Activated CD4-positive, alpha-beta T cell treated with anti-CD3 and anti-CD28 coated beads, Interleukin-2, amount 10 ng/mL, durations not matched to agents 24 days and 14 days (primary cell): Measurements from ENCODE around the gene ZNF331. TPM values are rescaled to one million over a fixed set of nuclear protein-coding genes. Genes with fewer than 3 reads are reported as not detected.
"Not testable (repeated sequence)": the region's sequence is repeated elsewhere in the genome, so short reads cannot be mapped to it uniquely, and the experiment has no call there.

Experiments
- DNase-seq: peaks from one replicate; pipeline ENCODE4 v3.0.0; 2022
- H3K27ac Mint-ChIP-seq: one replicate; pipeline ENCODE4 v1.8.0; 2022; ENCODE audit warnings: mild to moderate bottlenecking, mixed read lengths
- H3K27me3 Mint-ChIP-seq: one replicate; pipeline ENCODE4 v1.8.0; 2022; ENCODE audit warnings: mixed read lengths
- H3K36me3 Mint-ChIP-seq: one replicate; pipeline ENCODE4 v1.8.0; 2022; ENCODE audit warnings: low read depth, mild to moderate bottlenecking, mixed read lengths
- H3K4me1 Mint-ChIP-seq: one replicate; pipeline ENCODE4 v1.8.0; 2021; ENCODE audit warnings: mixed read lengths
- H3K4me3 Mint-ChIP-seq: one replicate; pipeline ENCODE4 v1.8.0; 2022; ENCODE audit warnings: mild to moderate bottlenecking, moderate library complexity, mixed read lengths
- H3K9me3 Mint-ChIP-seq: one replicate; pipeline ENCODE4 v1.8.0; 2021; ENCODE audit warnings: mixed read lengths
- intact Hi-C: fragments of 100-400 bp; cut with micrococcal nuclease; formaldehyde crosslinking; loops from one replicate; pipeline ENCODE4 v1.15.1; 2023
- total RNA-seq: library from RNA; stranded (reverse); gene quantifications from 2 replicates; pipeline ENCODE4 v1.2.3, GENCODE V29; 2022

ZNF331 gene
- 18.2 and 18.9 TPM in 2 replicates for total RNA-seq

- Mint-ChIP-seq H3K27me3 (peaks cover 2% of the 10 kb centered on the region), H3K27ac (peak within 1 kb of the TSS; percentile 99), H3K4me1 (peaks cover 13% of the 10 kb centered on the region), H3K9me3 (peaks cover 5% of the 10 kb centered on the region), H3K4me3 (peak within 1 kb of the TSS; percentile 97), H3K36me3 (peaks cover 44% of the 10 kb centered on the region)
- peak; percentile 96 for DNase-seq
- intact Hi-C loops: loop anchor here (1.0 to 5.0 kb wide), 3 partner anchors 16 to 330 kb away; partner anchors contain the start of gene MYADM
These were observed at the start of gene ZNF331 for GRCh38 chr19:53537521-53538377. Gene ZNF331 (plus strand): TSS chr19:53538145. CDS start chr19:53569377, 31,232 bp downstream.

DNA sequence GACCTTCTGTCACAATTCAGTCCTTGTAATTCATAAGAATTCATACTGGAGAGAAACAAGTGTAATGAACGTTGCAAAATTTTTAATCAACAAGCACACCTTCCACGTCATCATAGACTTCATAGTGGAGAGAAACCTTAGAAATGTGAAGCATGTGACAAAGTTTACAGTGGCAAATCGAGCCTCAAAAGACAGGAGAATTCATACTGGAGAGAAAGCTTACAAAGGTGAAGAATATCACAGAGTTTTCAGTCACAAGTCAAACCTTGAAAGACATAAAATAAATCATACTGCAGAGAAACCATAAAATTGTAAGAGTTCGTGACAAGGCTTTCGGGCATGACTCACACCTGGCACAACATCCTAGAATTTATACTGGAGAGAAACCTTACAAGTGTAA lies 45.8 kb upstream of the ZNF331 start:
- H3K27me3 Mint-ChIP-seq: no peaks in the 10 kb centered on the region
- H3K4me3 Mint-ChIP-seq: no peak overlapping the region
- no peak overlapping the region for H3K27ac Mint-ChIP-seq
- no peaks in the 10 kb centered on the region for H3K4me1 Mint-ChIP-seq
- no peak for DNase-seq
- H3K9me3 Mint-ChIP-seq: peaks cover 37% of the 10 kb centered on the region
- intact Hi-C loops: no loop called here
- peaks cover 64% of the 10 kb centered on the region for H3K36me3 Mint-ChIP-seq

DNA sequence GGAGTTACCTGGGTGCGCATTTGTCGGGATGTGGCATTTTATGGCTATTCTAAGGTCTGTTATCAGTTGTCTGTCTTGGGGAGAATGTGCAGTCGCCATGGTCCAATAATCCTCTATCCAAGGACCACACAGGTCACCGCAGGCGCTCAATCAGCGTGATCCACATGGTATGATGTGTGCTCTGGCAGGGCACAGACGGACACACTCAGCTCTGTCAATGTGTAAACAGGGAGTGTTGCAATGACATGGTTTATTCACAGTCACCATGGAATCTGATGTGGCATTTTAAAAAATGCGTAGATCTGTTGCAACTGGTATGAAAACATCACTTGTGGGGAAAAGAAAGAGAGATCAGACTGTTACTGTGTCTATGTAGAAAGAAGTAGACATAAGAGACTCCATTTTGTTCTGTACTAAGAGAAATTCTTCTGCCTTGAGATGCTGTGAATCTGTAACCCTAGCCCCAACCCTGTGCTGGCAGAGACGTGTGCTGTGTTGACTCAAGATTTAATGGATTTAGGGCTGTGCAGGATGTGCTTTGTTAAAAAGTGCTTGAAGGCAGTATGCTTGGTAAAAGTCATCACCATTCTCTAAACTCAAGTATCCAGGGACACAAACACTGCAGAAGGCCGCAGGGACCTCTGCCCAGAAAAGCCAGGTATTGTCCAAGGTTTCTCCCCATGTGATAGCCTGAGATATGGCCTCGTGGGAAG lies 40.5 kb upstream of the ZNF331 start:
- H3K4me1 Mint-ChIP-seq, intact Hi-C loops, H3K27me3 Mint-ChIP-seq, DNase-seq, H3K27ac Mint-ChIP-seq, H3K4me3 Mint-ChIP-seq: not testable (repeated sequence)
- H3K9me3 Mint-ChIP-seq: peaks cover 32% of the 10 kb centered on the region
- peaks cover 19% of the 10 kb centered on the region for H3K36me3 Mint-ChIP-seq

DNA sequence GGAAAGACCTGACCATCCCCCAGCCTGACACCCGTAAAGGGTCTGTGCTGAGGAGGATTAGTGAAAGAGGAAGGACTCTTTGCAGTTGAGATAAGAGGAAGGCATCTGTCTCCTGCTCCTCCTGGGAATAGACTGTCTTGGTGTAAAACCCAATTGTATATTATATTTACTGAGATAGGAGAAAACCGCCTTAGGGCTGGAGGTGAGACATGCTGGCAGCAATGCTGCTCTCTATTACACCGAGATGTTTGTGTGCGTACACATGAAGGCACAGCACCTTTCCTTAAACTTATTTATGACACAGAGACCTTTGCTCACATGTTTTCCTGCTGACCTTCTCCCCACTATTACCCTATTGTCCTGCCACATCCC lies 39.9 kb upstream of the ZNF331 start:
- Mint-ChIP-seq H3K36me3 (peaks cover 15% of the 10 kb centered on the region), H3K9me3 (peaks cover 30% of the 10 kb centered on the region)
- H3K27ac Mint-ChIP-seq, H3K4me3 Mint-ChIP-seq, H3K4me1 Mint-ChIP-seq, DNase-seq, intact Hi-C loops, H3K27me3 Mint-ChIP-seq: not testable (repeated sequence)

GRCh38 chr19:53503151-53503550 lies 34.8 kb upstream of the ZNF331 start:
- intact Hi-C loops, DNase-seq, H3K4me1 Mint-ChIP-seq, H3K4me3 Mint-ChIP-seq, H3K36me3 Mint-ChIP-seq, H3K27ac Mint-ChIP-seq, H3K27me3 Mint-ChIP-seq: not testable (repeated sequence)
- peaks cover 20% of the 10 kb centered on the region for H3K9me3 Mint-ChIP-seq

- peaks cover 16% of the 10 kb centered on the region for H3K9me3 Mint-ChIP-seq
- H3K27me3 Mint-ChIP-seq, H3K27ac Mint-ChIP-seq, H3K4me1 Mint-ChIP-seq, H3K36me3 Mint-ChIP-seq, intact Hi-C loops, H3K4me3 Mint-ChIP-seq, DNase-seq: not testable (repeated sequence)
These were observed 34.1 kb upstream of the ZNF331 start for GRCh38 chr19:53503671-53504364.

- H3K9me3 Mint-ChIP-seq: peaks cover 16% of the 10 kb centered on the region
- H3K4me3 Mint-ChIP-seq, H3K36me3 Mint-ChIP-seq, DNase-seq, H3K4me1 Mint-ChIP-seq, H3K27me3 Mint-ChIP-seq, H3K27ac Mint-ChIP-seq, intact Hi-C loops: not testable (repeated sequence)
These were observed 33.6 kb upstream of the ZNF331 start for GRCh38 chr19:53504365-53504703.

DNA sequence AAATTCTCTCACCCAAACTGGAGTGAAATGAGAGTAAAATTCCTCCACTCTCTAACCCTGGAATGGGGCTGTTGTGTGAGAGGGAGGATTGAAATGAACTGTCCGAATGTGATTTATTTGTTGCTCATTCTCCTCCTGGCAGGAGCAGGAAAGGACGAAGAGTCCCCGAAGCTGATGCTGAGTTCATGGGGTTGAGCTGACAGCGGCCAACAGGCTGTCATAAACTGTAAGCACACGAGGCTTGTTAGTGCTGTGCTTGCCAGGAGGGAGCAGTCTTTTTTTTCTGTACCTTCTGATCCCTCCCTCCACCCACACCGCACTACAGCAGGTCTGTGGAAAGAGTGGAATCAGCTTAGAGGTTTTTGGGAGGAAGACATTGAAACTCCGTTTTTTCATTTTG lies 33.1 kb upstream of the ZNF331 start:
- no peak for DNase-seq
- Mint-ChIP-seq H3K27me3 (no peaks in the 10 kb centered on the region), H3K27ac (no peak overlapping the region), H3K36me3 (no peaks in the 10 kb centered on the region), H3K9me3 (peaks cover 16% of the 10 kb centered on the region), H3K4me1 (no peaks in the 10 kb centered on the region), H3K4me3 (no peak overlapping the region)
- intact Hi-C loops: no loop called here

DNA sequence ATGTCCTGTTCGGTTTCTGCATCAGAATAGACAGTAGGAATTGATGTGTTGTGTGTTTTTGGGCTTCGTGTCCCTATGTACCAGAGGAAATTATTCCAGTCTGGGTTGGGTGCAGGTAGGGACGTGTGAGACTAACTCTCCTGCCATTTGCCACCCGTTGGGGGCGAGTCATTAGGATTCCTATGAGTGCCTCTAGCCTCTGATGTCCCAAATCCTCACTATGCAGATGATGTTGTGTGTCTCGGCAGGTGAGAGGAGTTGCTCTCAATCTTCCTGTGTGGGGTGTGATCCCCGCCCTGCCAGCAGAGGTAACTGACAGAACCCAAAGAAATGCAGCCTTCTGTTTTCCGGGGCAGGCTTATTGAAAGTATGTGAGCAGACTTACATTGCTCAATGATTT lies 31.2 kb upstream of the ZNF331 start:
- Mint-ChIP-seq H3K27me3 (no peaks in the 10 kb centered on the region), H3K4me3 (no peak overlapping the region), H3K9me3 (peaks cover 7% of the 10 kb centered on the region), H3K4me1 (no peaks in the 10 kb centered on the region), H3K36me3 (no peaks in the 10 kb centered on the region), H3K27ac (no peak overlapping the region)
- DNase-seq: no peak
- intact Hi-C loops: no loop called here

DNA sequence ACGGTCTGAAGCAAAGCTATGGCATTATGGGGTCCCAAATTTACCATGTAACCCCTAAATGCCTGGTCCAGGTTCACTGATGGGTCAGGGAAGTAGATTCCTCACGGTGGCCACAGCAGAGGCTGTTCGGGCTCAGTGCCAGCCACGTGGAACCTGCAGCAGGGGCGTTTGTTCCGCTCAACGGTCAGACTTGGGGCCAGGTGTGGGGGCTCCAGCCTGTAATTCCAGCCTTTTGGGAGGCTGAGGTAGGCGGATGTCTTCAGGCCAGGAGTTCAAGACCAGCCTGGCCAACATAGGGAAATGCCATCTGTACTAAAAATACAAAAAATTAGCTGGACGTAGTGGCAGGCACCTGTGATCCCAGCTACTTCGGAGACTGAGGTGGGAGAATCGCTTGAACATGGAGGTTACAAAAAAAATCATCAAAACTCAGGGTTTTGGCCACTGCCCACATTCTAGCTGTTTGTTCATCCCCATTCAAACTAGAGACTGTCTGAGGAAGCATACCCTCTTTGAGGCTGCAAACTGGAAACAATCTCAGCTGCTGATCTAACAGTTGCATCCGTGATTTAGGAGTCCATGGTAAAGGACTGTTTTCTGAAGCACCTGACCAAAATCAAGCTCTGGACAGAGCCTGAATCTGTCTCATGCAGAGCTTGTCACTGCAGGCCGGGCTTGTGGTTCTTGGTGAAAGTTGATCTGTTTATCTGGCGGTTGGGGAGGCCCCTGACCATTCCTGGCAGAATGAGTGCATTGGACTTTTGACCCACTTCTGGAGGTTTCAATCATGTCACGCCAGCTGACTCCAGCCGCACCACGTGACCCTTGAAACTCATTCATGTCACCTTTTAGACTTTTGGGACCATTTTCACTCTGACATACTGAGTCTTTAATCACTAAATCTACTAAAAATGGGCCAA lies 30.2 kb upstream of the ZNF331 start:
- Mint-ChIP-seq H3K27me3 (no peaks in the 10 kb centered on the region), H3K27ac (no peak overlapping the region), H3K4me1 (no peaks in the 10 kb centered on the region), H3K9me3 (peaks cover 3% of the 10 kb centered on the region), H3K4me3 (no peak overlapping the region), H3K36me3 (no peaks in the 10 kb centered on the region)
- DNase-seq: no peak
- intact Hi-C loops: no loop called here

DNA sequence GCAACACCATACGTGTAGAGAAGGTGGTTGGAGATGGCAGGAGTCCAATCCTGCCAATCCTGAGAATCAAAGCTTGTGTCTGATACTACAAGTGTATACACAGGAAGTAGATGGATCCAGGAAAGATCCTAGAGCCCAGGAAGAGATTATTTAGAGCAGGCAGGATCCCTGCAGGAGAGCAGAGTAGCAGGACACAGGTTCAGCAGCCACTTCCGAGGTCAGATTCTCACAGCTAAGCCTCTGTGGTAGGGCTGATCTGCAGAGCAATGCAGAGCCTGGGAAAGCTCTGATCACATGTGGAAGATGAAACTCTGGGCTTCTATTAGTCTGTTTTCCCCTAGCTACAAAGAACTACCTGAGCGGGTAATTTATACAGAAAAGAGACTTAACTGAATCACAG lies 28.5 kb upstream of the ZNF331 start:
- H3K4me1 Mint-ChIP-seq: no peaks in the 10 kb centered on the region
- H3K9me3 Mint-ChIP-seq: peaks cover 3% of the 10 kb centered on the region
- H3K4me3 Mint-ChIP-seq: no peak overlapping the region
- H3K27me3 Mint-ChIP-seq: no peaks in the 10 kb centered on the region
- DNase-seq: no peak
- intact Hi-C loops: no loop called here
- no peak overlapping the region for H3K27ac Mint-ChIP-seq
- H3K36me3 Mint-ChIP-seq: no peaks in the 10 kb centered on the region

DNA sequence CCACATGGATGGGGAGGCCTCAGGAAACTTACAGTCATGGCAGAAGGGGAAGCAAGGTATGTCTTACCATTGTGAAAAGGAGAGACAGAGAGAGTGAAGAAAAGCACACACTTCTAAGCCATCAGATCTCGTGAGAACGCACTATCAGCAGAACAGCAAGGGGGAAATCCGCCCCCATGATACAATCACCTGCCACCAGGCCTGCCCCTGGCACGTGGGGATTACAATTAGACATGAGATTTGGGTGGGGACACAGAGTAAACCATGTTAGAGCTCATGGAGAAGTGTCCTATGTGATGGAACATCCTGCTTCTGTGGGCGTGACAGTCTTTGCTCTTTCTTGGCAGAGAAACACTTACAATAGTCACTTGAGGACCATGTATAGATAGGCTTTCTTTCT lies 28.1 kb upstream of the ZNF331 start:
- Mint-ChIP-seq H3K4me1 (no peaks in the 10 kb centered on the region), H3K36me3 (no peaks in the 10 kb centered on the region), H3K9me3 (peaks cover 3% of the 10 kb centered on the region), H3K27ac (no peak overlapping the region), H3K27me3 (no peaks in the 10 kb centered on the region), H3K4me3 (no peak overlapping the region)
- DNase-seq: no peak
- intact Hi-C loops: loop anchor here (5.0 kb wide), 1 partner anchor 83 kb away; no protein-coding TSS in a partner anchor

DNA sequence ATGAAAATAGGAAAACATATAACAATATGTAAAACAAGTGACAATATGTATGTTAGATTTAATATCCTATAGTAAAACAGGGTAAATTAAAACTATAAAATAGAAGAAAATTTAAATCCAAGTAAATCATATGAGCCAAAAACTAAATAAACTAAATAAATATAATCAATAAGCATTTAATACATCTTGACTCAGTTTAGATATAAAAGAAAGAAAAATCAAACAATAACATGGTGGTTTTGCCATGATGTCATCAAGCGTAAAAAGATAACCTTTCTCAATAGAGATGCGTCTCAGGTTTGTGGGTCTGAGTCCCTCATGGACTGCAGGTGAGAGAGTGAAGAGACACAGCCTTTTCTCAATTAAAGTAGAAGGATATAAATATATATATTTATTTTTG lies 26.6 kb upstream of the ZNF331 start:
- no peak overlapping the region for H3K4me3 Mint-ChIP-seq
- no peaks in the 10 kb centered on the region for H3K27me3 Mint-ChIP-seq
- no peak for DNase-seq
- no peaks in the 10 kb centered on the region for H3K36me3 Mint-ChIP-seq
- H3K4me1 Mint-ChIP-seq: no peaks in the 10 kb centered on the region
- H3K9me3 Mint-ChIP-seq: peaks cover 4% of the 10 kb centered on the region
- intact Hi-C loops: loop anchor here (5.0 kb wide), 1 partner anchor 84 kb away; no protein-coding TSS in a partner anchor
- H3K27ac Mint-ChIP-seq: no peak overlapping the region
